GM12864 (cell line): Measurements from ENCODE around the gene PIBF1.
"Not testable (repeated sequence)": the region's sequence is repeated elsewhere in the genome, so short reads cannot be mapped to it uniquely, and the experiment has no call there.

Experiments used
- DNase-seq: peaks from one replicate; pipeline ENCODE4 v3.0.0-alpha.2; 2011; ENCODE audit warnings: low read depth
- H3K4me3 ChIP-seq: 2 replicates; pipeline ENCODE4 v1.5.1; 2011; ENCODE audit warnings: mild to moderate bottlenecking, low read depth, low read length, control low read depth
- TF ChIP-seq, protein P1 (sequence below): IDR thresholded peaks from 2 replicates; pipeline ENCODE4 v1.5.1; 2011; ENCODE audit warnings: low read depth, mild to moderate bottlenecking, moderate library complexity, low read length, control low read depth, inconsistent platforms; ENCODE audit errors: missing control alignments

Gene PIBF1

DNA sequence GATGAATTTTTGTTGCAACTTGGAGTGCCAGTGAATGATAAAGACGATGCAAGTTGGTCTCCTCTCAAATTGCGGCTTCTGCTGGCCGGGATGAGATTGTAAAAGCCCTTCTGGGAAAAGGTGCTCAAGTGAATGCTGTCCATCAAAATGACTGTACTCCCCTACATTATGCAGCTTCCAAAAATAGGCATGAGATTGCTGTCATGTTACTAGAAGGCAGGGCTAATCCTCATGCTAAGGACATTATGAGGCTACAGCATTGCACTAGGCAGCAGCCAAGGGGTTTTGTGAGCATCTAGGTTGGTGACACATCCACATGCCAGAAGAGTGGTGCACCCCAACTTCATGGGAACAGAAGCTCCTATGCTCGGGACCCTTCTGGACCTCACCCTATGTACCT, 254.6 kb downstream of the PIBF1 start:
- TF ChIP-seq, protein P1, sequence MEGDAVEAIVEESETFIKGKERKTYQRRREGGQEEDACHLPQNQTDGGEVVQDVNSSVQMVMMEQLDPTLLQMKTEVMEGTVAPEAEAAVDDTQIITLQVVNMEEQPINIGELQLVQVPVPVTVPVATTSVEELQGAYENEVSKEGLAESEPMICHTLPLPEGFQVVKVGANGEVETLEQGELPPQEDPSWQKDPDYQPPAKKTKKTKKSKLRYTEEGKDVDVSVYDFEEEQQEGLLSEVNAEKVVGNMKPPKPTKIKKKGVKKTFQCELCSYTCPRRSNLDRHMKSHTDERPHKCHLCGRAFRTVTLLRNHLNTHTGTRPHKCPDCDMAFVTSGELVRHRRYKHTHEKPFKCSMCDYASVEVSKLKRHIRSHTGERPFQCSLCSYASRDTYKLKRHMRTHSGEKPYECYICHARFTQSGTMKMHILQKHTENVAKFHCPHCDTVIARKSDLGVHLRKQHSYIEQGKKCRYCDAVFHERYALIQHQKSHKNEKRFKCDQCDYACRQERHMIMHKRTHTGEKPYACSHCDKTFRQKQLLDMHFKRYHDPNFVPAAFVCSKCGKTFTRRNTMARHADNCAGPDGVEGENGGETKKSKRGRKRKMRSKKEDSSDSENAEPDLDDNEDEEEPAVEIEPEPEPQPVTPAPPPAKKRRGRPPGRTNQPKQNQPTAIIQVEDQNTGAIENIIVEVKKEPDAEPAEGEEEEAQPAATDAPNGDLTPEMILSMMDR: no peak
- no peak overlapping the region for H3K4me3 ChIP-seq
- DNase-seq: no peak

DNA sequence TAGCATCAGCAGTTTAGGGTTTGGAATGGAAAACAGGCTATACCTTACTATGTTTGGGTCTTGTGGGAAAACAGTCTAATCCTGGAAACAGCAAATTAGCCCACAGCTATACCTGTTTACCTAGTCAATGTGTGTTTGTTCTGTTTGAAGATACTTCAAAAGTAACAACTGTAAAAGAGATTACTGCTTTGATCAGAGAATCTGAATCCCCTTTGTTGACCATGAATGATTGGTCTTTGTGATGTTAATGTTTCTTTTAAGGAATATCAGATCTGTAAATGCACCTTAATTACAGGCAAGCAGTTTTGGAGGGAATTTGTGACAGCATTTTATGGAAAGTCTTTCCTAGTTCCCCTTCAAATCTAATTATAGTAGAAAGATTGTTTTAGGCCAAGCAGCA, 256.1 kb downstream of the PIBF1 start:
- TF ChIP-seq, protein P1: no peak
- H3K4me3 ChIP-seq: no peak overlapping the region
- DNase-seq: no peak

DNA sequence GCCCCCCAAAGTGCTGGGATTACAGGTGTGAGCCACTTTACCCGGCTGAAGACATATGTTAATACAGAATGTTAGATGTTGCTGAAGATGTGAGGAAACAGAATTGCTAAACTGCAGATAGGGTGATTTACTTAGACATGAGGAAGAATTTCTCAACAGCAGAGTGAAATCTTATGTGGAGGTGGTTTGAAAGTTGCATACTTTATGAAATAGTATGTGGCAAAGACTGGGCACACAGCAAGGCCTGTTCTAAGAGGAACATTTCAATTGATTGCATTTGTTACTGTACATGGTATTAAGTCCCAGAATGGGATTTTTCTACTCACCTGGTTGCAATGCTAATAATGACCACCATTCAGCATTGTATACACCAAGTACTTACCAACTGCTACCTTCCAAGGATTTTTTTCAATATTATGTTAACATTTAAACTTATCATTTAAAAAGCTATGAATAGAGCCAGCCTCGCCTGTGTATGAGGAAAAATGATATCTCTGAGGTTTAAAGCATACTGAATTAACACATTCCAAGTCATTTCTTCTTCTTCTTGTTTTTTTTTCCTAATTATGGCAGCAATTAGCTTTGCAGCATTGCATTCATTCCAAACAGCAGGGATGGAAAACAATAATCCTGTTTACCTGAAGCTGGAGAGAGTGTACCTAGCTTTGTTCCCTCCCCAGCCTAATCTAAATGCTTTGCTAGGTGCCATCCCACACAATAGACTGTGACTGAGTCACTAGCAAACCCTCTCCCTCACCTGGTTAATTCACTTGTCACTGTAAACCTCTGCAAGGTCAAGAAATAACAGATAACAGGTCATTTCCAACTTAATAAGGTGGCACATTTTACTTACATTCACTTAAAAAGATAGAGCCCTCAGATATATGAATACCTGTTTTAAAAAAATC, 257.5 kb downstream of the PIBF1 start:
- TF ChIP-seq, protein P1: no peak
- H3K4me3 ChIP-seq: no peak overlapping the region
- no peak for DNase-seq

DNA sequence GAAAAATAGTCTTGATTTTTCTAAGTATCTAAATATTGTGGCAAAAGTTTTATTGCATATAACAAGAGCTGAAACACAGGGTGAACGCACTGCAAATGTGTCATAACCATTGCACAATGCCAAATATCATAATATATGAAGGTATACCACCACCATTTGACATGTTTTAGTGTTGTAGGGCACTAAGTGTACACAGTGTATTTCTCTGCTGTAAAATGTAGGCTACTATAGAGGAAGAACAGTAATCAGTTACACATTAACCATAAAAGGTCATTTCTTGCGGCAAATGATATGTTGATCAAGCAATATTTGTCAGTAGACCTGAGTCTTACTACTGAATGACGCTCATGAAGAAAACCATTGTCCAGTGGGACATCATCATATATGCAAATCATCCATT, 258.6 kb downstream of the PIBF1 start:
- no peak overlapping the region for H3K4me3 ChIP-seq
- DNase-seq: no peak
- TF ChIP-seq, protein P1: no peak

DNA sequence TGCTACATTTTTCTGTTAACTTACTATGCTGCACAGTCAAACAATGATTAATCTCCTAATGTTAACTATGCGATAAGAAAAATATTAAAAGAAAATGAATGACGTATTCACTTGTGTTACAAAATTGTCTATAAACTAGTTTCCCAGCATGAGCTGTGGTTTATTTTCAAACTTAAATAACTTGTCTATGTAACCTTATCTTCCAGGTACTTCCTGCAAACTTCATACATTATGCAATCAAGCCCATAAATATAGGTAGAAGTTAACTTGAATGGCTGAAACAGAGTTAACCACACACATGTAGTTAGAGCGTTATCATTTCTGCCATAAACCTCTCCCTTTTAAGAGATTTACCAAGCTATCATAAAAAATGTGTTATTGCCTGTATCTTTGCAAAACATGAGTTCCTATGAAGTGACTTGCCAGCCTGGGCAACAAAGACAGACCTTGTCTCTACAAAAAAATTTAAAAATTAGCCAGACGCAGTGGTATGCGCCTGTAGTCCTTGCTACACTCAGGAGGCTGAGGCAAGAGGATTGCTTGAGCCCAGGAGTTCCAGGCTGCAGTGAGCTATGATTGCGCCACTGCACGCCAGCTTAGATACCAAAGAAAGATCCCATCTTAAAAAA, 259.1 kb downstream of the PIBF1 start:
- TF ChIP-seq, protein P1: no peak
- DNase-seq: no peak
- H3K4me3 ChIP-seq: no peak overlapping the region

DNA sequence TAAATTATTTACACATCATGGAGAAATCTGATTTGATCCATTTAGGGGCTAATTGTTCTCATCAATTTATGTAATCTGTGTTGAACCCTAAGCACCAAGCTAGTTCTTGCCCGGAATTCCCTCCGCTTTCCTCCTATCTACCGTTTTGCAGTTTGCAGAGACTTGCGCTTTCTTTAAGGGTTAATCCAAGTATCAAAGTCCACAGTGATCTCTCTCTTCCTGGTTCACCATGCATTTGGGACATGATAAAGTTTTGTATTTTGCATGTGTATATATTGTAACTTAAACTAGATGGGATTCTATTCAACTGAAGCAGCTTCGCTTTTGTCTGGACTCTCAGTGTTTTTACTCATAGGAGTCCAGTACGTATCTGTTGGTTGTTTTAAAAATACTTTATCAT, 263.1 kb downstream of the PIBF1 start:
- DNase-seq: no peak
- TF ChIP-seq, protein P1: no peak
- no peak overlapping the region for H3K4me3 ChIP-seq

DNA sequence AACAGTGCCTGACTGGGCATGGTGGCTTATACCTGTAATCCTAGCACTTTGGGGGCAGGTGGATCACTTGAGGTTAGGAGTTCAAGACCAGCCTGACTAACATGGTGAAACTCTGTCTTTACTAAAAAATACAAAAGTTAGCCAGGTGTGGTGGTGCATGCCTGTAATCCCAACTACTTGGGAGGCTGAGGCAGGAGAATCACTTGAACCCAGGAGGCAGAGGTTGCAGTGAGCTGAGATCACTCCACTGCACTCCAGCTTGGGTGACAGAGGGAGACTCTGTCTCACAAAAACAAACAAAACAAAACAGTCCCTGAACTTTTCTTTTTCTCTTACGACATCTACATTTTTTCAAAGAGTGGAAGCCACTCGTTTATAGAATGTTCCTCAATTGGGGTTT, 266.7 kb downstream of the PIBF1 start:
- not testable (repeated sequence) for H3K4me3 ChIP-seq, DNase-seq
